NB4 (cell line): ENCODE results near the gene GABRG3.

Experiments
- POLR2A ChIP-seq: IDR thresholded peaks from 2 replicates; pipeline ENCODE4 v1.6.1; 2011; ENCODE audit warnings: mild to moderate bottlenecking; ENCODE audit not compliant: insufficient read length; ENCODE audit errors: extremely low read depth
- TF ChIP-seq, protein P1 (sequence below): IDR thresholded peaks from one replicate; pipeline ENCODE4 v1.5.1; 2012; ENCODE audit warnings: low read depth, low read length
- TF ChIP-seq, protein P2 (sequence below): IDR thresholded peaks from 2 replicates; pipeline ENCODE4 v1.6.1; 2011; ENCODE audit warnings: low read depth, low read length

DNA sequence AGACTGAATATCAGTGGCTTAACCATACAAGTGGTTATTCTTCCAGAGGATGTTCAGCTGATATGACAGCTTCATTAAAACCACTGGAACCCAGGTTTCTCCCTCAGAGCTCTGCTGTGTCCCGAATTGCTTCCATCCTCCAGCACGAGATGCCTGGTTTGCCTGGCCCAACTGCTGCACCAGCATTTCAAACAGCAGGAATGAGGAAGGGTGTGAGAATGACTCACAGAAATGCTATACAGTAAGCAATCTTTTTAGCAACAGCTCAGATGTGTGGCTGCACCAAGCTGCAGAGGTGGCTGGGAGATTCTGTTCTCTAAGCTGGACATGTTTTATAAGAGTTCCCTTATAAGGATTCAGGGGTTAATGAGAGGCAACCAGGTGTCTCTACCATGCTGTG, 271.0 kb downstream of the GABRG3 start:
- TF ChIP-seq, protein P1, sequence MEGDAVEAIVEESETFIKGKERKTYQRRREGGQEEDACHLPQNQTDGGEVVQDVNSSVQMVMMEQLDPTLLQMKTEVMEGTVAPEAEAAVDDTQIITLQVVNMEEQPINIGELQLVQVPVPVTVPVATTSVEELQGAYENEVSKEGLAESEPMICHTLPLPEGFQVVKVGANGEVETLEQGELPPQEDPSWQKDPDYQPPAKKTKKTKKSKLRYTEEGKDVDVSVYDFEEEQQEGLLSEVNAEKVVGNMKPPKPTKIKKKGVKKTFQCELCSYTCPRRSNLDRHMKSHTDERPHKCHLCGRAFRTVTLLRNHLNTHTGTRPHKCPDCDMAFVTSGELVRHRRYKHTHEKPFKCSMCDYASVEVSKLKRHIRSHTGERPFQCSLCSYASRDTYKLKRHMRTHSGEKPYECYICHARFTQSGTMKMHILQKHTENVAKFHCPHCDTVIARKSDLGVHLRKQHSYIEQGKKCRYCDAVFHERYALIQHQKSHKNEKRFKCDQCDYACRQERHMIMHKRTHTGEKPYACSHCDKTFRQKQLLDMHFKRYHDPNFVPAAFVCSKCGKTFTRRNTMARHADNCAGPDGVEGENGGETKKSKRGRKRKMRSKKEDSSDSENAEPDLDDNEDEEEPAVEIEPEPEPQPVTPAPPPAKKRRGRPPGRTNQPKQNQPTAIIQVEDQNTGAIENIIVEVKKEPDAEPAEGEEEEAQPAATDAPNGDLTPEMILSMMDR: no peak
- no peak for TF ChIP-seq POLR2A
- TF ChIP-seq, protein P2, sequence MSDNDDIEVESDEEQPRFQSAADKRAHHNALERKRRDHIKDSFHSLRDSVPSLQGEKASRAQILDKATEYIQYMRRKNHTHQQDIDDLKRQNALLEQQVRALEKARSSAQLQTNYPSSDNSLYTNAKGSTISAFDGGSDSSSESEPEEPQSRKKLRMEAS: no peak
